SK-N-SH (cell line): ENCODE measurements around the gene KIF6.

Experiments
- RCOR1 ChIP-seq: fragments of 150-350 bp; IDR thresholded peaks from 2 replicates; pipeline ENCODE4 v1.6.1; 2017; ENCODE audit warnings: antibody characterized with exemption, low read length
- RFX5 ChIP-seq: IDR thresholded peaks from 2 replicates; pipeline ENCODE4 v1.6.1; 2012; ENCODE audit warnings: mild to moderate bottlenecking, improper control_type of control experiment, low read length
- TF ChIP-seq, protein P1 (sequence below): IDR thresholded peaks from 2 replicates; pipeline ENCODE4 v1.6.1; 2012; ENCODE audit warnings: mild to moderate bottlenecking, low read depth, low read length, moderate library complexity
- TF ChIP-seq, protein P2 (sequence below): fragments of 200-600 bp; sonication (generic); IDR thresholded peaks from 2 replicates; pipeline ENCODE4 v1.6.1; 2017; ENCODE audit warnings: antibody characterized with exemption, mild to moderate bottlenecking, moderate library complexity

DNA sequence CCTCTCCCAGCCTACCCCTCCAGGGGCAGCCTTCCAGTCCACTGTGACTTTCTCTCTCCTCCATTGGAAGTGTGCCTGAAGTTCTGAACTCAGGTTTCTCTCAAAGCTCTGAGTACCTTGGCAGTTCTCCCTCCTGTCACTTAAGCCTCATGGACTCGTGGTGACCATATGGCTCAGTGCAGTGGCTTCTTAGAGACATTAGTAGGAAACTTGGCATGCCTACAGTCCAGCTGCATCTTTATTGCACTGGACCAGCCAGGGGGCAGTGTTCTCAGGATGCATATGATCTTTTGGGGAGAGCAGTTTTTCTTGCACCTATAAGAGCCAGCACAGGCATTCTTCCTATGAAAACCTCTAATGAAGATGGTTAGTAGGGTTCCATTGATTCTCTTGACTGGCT, 355.2 kb downstream of the KIF6 start:
- TF ChIP-seq, protein P1, sequence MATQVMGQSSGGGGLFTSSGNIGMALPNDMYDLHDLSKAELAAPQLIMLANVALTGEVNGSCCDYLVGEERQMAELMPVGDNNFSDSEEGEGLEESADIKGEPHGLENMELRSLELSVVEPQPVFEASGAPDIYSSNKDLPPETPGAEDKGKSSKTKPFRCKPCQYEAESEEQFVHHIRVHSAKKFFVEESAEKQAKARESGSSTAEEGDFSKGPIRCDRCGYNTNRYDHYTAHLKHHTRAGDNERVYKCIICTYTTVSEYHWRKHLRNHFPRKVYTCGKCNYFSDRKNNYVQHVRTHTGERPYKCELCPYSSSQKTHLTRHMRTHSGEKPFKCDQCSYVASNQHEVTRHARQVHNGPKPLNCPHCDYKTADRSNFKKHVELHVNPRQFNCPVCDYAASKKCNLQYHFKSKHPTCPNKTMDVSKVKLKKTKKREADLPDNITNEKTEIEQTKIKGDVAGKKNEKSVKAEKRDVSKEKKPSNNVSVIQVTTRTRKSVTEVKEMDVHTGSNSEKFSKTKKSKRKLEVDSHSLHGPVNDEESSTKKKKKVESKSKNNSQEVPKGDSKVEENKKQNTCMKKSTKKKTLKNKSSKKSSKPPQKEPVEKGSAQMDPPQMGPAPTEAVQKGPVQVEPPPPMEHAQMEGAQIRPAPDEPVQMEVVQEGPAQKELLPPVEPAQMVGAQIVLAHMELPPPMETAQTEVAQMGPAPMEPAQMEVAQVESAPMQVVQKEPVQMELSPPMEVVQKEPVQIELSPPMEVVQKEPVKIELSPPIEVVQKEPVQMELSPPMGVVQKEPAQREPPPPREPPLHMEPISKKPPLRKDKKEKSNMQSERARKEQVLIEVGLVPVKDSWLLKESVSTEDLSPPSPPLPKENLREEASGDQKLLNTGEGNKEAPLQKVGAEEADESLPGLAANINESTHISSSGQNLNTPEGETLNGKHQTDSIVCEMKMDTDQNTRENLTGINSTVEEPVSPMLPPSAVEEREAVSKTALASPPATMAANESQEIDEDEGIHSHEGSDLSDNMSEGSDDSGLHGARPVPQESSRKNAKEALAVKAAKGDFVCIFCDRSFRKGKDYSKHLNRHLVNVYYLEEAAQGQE, result no peak
- TF ChIP-seq, protein P2, sequence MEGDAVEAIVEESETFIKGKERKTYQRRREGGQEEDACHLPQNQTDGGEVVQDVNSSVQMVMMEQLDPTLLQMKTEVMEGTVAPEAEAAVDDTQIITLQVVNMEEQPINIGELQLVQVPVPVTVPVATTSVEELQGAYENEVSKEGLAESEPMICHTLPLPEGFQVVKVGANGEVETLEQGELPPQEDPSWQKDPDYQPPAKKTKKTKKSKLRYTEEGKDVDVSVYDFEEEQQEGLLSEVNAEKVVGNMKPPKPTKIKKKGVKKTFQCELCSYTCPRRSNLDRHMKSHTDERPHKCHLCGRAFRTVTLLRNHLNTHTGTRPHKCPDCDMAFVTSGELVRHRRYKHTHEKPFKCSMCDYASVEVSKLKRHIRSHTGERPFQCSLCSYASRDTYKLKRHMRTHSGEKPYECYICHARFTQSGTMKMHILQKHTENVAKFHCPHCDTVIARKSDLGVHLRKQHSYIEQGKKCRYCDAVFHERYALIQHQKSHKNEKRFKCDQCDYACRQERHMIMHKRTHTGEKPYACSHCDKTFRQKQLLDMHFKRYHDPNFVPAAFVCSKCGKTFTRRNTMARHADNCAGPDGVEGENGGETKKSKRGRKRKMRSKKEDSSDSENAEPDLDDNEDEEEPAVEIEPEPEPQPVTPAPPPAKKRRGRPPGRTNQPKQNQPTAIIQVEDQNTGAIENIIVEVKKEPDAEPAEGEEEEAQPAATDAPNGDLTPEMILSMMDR, result 0 out of 2 replicates have a peak, but pooled peaks have one; percentile 8
- TF ChIP-seq RFX5 (no peak), RCOR1 (no peak)
